ENCODE measurements around the gene SYT1.

The SYT1 gene

DNA sequence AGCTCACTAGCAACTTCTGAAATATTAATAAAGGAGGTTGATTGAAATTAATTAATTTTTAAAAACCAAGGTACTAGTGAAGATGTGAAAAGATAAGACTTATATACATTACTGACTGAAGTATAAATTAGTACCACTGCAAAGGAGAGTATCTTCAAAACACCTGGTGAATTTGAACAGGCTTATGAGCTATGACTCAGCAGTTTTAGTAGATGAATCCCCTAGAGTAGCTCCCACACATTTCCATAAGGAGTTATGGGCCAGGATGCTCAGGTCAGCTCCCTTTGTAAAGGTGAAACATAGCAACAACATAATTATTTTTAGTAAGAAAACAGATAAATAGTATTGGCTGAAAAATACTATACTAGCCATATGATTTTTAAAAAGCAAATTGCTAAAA, 218.6 kb downstream of the SYT1 start:
- H3K27ac Mint-ChIP-seq = no peak overlapping the region
- H3K36me3 Mint-ChIP-seq (ENCODE audit: low read depth) = no peaks in the 10 kb centered on the region
- no peaks in the 10 kb centered on the region for H3K4me1 Mint-ChIP-seq (ENCODE audit: low read depth)
- no peaks in the 10 kb centered on the region for H3K9me3 Mint-ChIP-seq
- H3K27me3 Mint-ChIP-seq (ENCODE audit: low read depth) = no peaks in the 10 kb centered on the region
- H3K4me3 Mint-ChIP-seq = no peak overlapping the region

- no peaks in the 10 kb centered on the region for H3K36me3 Mint-ChIP-seq (ENCODE audit: low read depth)
- H3K27me3 Mint-ChIP-seq (ENCODE audit: low read depth) = no peaks in the 10 kb centered on the region
- no peak overlapping the region for H3K27ac Mint-ChIP-seq
- no peaks in the 10 kb centered on the region for H3K9me3 Mint-ChIP-seq
- no peak overlapping the region for H3K4me3 Mint-ChIP-seq
- H3K4me1 Mint-ChIP-seq (ENCODE audit: low read depth) = no peaks in the 10 kb centered on the region
Measured at GRCh38 chr12:79085106-79085682, 220.6 kb downstream of the SYT1 start.

GRCh38 chr12:79086541-79087296, 222.1 kb downstream of the SYT1 start:
- Mint-ChIP-seq H3K36me3 (ENCODE audit: low read depth) (no peaks in the 10 kb centered on the region), H3K27ac (no peak overlapping the region), H3K9me3 (no peaks in the 10 kb centered on the region), H3K4me3 (no peak overlapping the region), H3K4me1 (ENCODE audit: low read depth) (no peaks in the 10 kb centered on the region), H3K27me3 (ENCODE audit: low read depth) (no peaks in the 10 kb centered on the region)

GRCh38 chr12:79098530-79098929, 234.0 kb downstream of the SYT1 start:
- no peaks in the 10 kb centered on the region for H3K4me1 Mint-ChIP-seq (ENCODE audit: low read depth)
- no peaks in the 10 kb centered on the region for H3K27me3 Mint-ChIP-seq (ENCODE audit: low read depth)
- H3K36me3 Mint-ChIP-seq (ENCODE audit: low read depth) = no peaks in the 10 kb centered on the region
- no peak overlapping the region for H3K4me3 Mint-ChIP-seq
- H3K9me3 Mint-ChIP-seq = no peaks in the 10 kb centered on the region
- no peak overlapping the region for H3K27ac Mint-ChIP-seq

GRCh38 chr12:79108962-79109361, 244.4 kb downstream of the SYT1 start:
- H3K36me3 Mint-ChIP-seq (ENCODE audit: low read depth) = no peaks in the 10 kb centered on the region
- no peak overlapping the region for H3K27ac Mint-ChIP-seq
- no peaks in the 10 kb centered on the region for H3K4me1 Mint-ChIP-seq (ENCODE audit: low read depth)
- no peaks in the 10 kb centered on the region for H3K9me3 Mint-ChIP-seq
- H3K27me3 Mint-ChIP-seq (ENCODE audit: low read depth) = no peaks in the 10 kb centered on the region
- no peak overlapping the region for H3K4me3 Mint-ChIP-seq

GRCh38 chr12:79114896-79115295, 250.3 kb downstream of the SYT1 start:
- H3K36me3 Mint-ChIP-seq (ENCODE audit: low read depth) = no peaks in the 10 kb centered on the region
- no peaks in the 10 kb centered on the region for H3K27me3 Mint-ChIP-seq (ENCODE audit: low read depth)
- no peaks in the 10 kb centered on the region for H3K4me1 Mint-ChIP-seq (ENCODE audit: low read depth)
- no peaks in the 10 kb centered on the region for H3K9me3 Mint-ChIP-seq
- H3K27ac Mint-ChIP-seq = no peak overlapping the region
- no peak overlapping the region for H3K4me3 Mint-ChIP-seq

- Mint-ChIP-seq H3K4me1 (ENCODE audit: low read depth) (no peaks in the 10 kb centered on the region), H3K9me3 (no peaks in the 10 kb centered on the region), H3K4me3 (no peak overlapping the region), H3K27me3 (ENCODE audit: low read depth) (no peaks in the 10 kb centered on the region), H3K27ac (no peak overlapping the region), H3K36me3 (ENCODE audit: low read depth) (no peaks in the 10 kb centered on the region)
Measured at GRCh38 chr12:79115743-79116142, 251.2 kb downstream of the SYT1 start.

- Mint-ChIP-seq H3K4me1 (ENCODE audit: low read depth) (no peaks in the 10 kb centered on the region), H3K9me3 (no peaks in the 10 kb centered on the region), H3K36me3 (ENCODE audit: low read depth) (no peaks in the 10 kb centered on the region), H3K27me3 (ENCODE audit: low read depth) (no peaks in the 10 kb centered on the region), H3K27ac (no peak overlapping the region), H3K4me3 (no peak overlapping the region)
Measured at GRCh38 chr12:79119796-79120195, 255.2 kb downstream of the SYT1 start.

DNA sequence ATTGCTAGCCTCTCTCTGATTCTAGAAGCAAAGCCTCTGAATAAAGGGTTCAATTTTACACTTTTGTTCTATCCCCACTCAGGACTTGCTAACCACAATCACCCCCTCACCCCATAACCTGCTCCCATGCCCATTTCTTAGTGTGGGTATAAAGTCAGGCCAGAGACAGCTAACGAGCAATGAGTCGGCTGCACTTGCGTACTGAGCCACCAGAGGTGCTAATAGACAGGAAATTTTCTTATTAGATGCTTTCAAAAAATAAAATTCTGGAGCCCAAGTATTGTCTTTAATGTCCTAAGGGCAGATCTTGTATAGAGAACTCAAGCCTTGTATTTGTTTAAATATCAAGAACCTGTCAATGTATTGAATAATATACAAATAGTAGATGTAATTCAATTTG, 256.9 kb downstream of the SYT1 start:
- Mint-ChIP-seq H3K27ac (no peak overlapping the region), H3K9me3 (no peaks in the 10 kb centered on the region), H3K4me1 (ENCODE audit: low read depth) (no peaks in the 10 kb centered on the region), H3K27me3 (ENCODE audit: low read depth) (no peaks in the 10 kb centered on the region), H3K4me3 (no peak overlapping the region), H3K36me3 (ENCODE audit: low read depth) (no peaks in the 10 kb centered on the region)

DNA sequence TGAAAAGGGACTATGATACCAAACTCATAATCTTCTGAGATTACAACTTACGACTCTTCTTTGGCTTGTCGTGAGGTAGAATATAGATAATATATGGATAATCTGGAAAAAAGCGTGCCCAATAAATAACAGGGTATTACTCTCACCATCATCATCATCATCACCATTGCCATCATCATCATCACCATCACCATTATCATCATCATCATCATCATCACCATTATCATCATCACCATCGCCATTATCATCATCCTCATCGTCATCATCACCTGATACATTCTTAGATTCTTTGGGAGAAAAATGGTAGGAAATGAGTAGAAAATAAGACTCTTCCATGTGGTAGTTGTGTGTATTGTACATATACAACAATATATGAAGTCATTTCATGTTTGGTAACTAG, 259.8 kb downstream of the SYT1 start:
- H3K36me3 Mint-ChIP-seq (ENCODE audit: low read depth) = no peaks in the 10 kb centered on the region
- H3K4me3 Mint-ChIP-seq = no peak overlapping the region
- no peaks in the 10 kb centered on the region for H3K27me3 Mint-ChIP-seq (ENCODE audit: low read depth)
- H3K4me1 Mint-ChIP-seq (ENCODE audit: low read depth) = no peaks in the 10 kb centered on the region
- no peak overlapping the region for H3K27ac Mint-ChIP-seq
- H3K9me3 Mint-ChIP-seq = no peaks in the 10 kb centered on the region

GRCh38 chr12:79125358-79125757, 260.8 kb downstream of the SYT1 start:
- Mint-ChIP-seq H3K27ac (no peak overlapping the region), H3K4me1 (ENCODE audit: low read depth) (no peaks in the 10 kb centered on the region), H3K36me3 (ENCODE audit: low read depth) (no peaks in the 10 kb centered on the region), H3K9me3 (no peaks in the 10 kb centered on the region), H3K27me3 (ENCODE audit: low read depth) (no peaks in the 10 kb centered on the region), H3K4me3 (no peak overlapping the region)

DNA sequence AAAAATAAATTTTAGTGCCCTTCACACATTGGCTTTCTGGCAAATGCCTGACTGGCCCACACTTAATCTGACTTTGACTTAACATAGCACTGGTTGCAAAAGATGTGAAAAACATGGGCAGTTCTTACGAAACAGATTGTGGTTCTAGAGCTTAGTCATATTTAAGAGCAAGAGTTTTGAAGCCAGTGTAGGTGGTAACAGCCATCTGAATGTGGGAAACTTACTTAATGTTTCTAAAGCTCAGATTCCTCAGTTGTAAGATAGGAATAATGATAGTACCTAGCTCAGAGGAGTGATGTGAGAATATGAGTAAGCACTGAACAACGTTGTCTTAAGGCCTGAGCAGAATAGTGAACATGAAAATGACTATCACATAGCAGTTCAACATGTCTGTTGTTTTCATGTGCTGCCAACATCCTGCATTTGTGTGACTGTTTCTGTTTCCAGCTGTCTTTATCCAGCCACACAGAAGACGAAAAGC, 262.7 kb downstream of the SYT1 start:
- no peaks in the 10 kb centered on the region for H3K27me3 Mint-ChIP-seq (ENCODE audit: low read depth)
- H3K36me3 Mint-ChIP-seq (ENCODE audit: low read depth) = no peaks in the 10 kb centered on the region
- H3K27ac Mint-ChIP-seq = no peak overlapping the region
- no peaks in the 10 kb centered on the region for H3K4me1 Mint-ChIP-seq (ENCODE audit: low read depth)
- H3K4me3 Mint-ChIP-seq = no peak overlapping the region
- no peaks in the 10 kb centered on the region for H3K9me3 Mint-ChIP-seq

GRCh38 chr12:79128956-79129355, 264.4 kb downstream of the SYT1 start:
- Mint-ChIP-seq H3K4me3 (no peak overlapping the region), H3K4me1 (ENCODE audit: low read depth) (no peaks in the 10 kb centered on the region), H3K27ac (no peak overlapping the region), H3K36me3 (ENCODE audit: low read depth) (no peaks in the 10 kb centered on the region), H3K9me3 (no peaks in the 10 kb centered on the region), H3K27me3 (ENCODE audit: low read depth) (no peaks in the 10 kb centered on the region)

- Mint-ChIP-seq H3K27me3 (ENCODE audit: low read depth) (no peaks in the 10 kb centered on the region), H3K36me3 (ENCODE audit: low read depth) (no peaks in the 10 kb centered on the region), H3K4me3 (no peak overlapping the region), H3K4me1 (ENCODE audit: low read depth) (no peaks in the 10 kb centered on the region), H3K27ac (no peak overlapping the region), H3K9me3 (no peaks in the 10 kb centered on the region)
Measured at GRCh38 chr12:79138872-79139271, 274.3 kb downstream of the SYT1 start.

GRCh38 chr12:79140711-79141110, 276.1 kb downstream of the SYT1 start:
- no peak overlapping the region for H3K4me3 Mint-ChIP-seq
- H3K36me3 Mint-ChIP-seq (ENCODE audit: low read depth) = no peaks in the 10 kb centered on the region
- H3K27ac Mint-ChIP-seq = no peak overlapping the region
- no peaks in the 10 kb centered on the region for H3K27me3 Mint-ChIP-seq (ENCODE audit: low read depth)
- H3K4me1 Mint-ChIP-seq (ENCODE audit: low read depth) = no peaks in the 10 kb centered on the region
- no peaks in the 10 kb centered on the region for H3K9me3 Mint-ChIP-seq
